Measurements from ENCODE around the gene ZC3H12D.

DNA sequence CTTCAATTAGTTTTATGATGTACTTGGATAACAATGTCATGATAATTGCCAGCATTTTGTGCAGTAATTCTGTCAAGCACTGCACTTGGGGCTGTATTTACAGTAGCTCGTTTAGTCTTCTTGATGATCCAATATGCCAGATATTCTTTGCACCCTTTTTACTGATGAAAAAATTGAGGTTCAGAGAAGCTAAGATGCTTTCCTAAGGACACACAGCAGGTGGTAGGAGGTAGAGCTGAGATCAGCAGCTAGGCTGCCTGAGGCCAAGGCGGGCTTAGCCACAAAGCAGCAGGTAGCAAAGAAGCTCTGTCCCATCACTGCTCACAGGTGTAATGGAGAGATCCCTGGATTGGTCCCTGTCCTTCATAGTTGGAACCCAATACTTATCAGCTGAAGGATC lies 51.4 kb downstream of the ZC3H12D start:
- TF ChIP-seq, protein P1, sequence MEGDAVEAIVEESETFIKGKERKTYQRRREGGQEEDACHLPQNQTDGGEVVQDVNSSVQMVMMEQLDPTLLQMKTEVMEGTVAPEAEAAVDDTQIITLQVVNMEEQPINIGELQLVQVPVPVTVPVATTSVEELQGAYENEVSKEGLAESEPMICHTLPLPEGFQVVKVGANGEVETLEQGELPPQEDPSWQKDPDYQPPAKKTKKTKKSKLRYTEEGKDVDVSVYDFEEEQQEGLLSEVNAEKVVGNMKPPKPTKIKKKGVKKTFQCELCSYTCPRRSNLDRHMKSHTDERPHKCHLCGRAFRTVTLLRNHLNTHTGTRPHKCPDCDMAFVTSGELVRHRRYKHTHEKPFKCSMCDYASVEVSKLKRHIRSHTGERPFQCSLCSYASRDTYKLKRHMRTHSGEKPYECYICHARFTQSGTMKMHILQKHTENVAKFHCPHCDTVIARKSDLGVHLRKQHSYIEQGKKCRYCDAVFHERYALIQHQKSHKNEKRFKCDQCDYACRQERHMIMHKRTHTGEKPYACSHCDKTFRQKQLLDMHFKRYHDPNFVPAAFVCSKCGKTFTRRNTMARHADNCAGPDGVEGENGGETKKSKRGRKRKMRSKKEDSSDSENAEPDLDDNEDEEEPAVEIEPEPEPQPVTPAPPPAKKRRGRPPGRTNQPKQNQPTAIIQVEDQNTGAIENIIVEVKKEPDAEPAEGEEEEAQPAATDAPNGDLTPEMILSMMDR (IDR thresholded peaks at IDR 0.05; ENCODE audit: low read length), result no peak
- no peak for TF ChIP-seq EZH2 (IDR thresholded peaks at IDR 0.05; ENCODE audit: borderline replicate concordance, low read length)

Measured in OCI-LY1 (cell line).